Stimulated activated CD8-positive, alpha-beta memory T cell treated with anti-CD3 and anti-CD28 coated beads, Interleukin-4, amount 100 ng/mL, for 4 hours (primary cell): ENCODE results near the gene ANKUB1.
A peak's percentile ranks its signal among the peaks of the same experiment; 100 is the strongest.

Experiments used
- DNase-seq, 2 donors: peaks; one replicate each; pipeline ENCODE4 v3.0.0-alpha.2; 2020; ENCODE audit warnings: low read depth in 2 of 2, low spot score in 1 of 2

ANKUB1 gene

GRCh38 chr3:149765762-149766334 is 26.5 kb downstream of the ANKUB1 start:
- DNase-seq = no peak

DNA sequence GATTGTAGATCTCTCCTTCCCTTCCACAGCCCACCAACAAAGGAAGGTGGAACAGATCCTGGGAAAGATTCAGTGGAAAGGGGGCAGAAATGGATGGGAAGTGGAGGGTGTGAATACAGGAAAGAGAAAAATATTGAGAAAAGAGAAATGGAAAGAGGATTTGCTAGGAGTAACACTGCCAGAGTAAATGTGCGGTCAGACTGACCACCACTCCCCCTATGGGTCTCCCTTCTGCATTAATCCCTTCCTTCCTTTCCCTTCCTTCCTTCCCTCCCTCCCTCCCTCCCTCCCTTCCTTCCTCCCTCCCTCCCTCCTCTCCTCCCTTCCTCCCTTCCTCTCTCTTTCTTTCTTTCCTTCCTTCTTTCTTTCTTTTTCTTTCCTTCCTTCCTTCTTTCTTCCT is 28.1 kb downstream of the ANKUB1 start:
- no peak for DNase-seq

- no peak for DNase-seq
These were observed 28.7 kb downstream of the ANKUB1 start for GRCh38 chr3:149763565-149764195.

DNA sequence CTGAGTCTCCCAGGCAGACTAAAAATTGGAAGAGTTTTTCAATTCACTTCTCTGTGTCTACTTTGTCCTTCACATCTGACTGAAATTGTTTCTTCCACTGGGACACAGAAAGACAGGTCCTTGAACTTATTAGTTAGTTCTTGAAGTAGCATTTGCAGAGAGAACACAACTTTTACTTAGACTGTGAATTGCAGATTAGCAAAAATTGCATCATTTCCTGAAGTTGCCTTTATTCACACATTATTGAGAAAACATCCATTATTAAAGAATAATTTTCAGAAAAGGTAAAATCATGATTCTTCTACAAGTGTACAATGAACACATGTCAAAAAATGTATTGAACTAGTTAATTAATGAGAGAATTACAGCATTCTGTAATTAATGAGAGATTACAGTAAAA is 38.6 kb downstream of the ANKUB1 start:
- no peak for DNase-seq

GRCh38 chr3:149752788-149753136 is 39.6 kb downstream of the ANKUB1 start:
- no peak for DNase-seq

DNA sequence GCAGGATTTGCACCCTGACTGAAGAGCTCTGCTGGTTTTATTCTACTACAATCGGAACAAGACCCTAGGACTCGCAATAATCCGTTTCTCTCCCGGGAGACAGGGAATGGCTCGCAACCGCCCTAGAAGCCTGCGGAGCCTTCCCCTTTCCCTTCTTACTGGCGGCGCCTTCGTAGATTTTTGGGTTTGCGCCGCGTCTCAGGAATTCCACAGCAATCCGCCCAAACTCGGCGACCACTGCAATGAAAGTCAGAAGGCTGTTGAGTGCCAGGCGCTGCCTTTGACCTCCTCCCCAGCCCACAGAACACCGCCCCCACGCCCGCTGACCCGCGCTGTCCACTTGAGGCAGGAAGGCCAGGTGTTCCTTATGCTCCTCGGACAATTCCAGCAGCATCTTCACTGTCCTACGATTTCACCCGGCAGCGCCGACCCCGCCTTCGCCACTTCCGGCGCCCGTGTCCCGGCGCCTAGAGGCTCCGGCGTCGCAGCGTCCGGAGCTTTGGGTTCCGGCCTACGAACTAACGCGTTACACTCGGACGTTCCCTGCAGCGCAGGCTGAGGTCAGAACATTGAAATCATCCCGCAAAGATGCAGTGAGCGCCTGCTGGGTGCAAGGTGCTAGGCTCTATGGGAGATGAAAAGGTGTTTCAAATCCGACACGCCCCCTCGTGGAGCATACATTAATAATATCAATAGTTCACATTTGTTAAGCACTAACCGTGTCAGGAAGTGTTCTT is 40.1 kb downstream of the ANKUB1 start, which contains the start of gene COMMD2:
Gene COMMD2, minus strand, starts transcription at position 439 of the 737 bp plus-strand sequence. Its CDS starts 45 bp downstream, at position 394.
- peak; percentile 40 to 43 for DNase-seq

GRCh38 chr3:149751551-149751950 is 40.8 kb downstream of the ANKUB1 start:
- DNase-seq = no peak

- no peak for DNase-seq
These were observed 47.7 kb downstream of the ANKUB1 start for GRCh38 chr3:149744606-149745005.

- no peak for DNase-seq
These were observed 48.2 kb downstream of the ANKUB1 start for GRCh38 chr3:149744151-149744550.

DNA sequence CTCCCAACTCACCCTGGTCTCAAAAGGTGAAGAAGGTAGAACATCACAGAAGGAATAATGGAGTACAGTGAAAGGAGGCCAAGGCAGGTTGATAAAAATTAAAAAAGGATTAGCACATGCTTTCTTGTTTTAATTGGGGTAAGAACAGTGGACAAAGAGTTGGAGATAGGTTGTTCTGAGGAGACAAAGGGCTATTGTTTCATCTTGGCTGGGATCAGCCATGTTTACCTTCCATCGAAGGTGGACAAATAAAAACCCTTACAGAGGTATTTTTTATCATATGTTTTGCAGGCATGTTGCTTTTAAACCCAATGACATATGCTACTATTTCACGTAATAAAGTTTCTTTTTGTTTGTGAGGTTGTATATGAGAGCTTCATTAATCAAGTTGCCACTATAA is 53.0 kb downstream of the ANKUB1 start:
- DNase-seq = no peak

GRCh38 chr3:149738876-149739275 is 53.5 kb downstream of the ANKUB1 start:
- no peak for DNase-seq

GRCh38 chr3:149736953-149737205 is 55.5 kb downstream of the ANKUB1 start:
- no peak for DNase-seq

- no peak for DNase-seq
These were observed 56.0 kb downstream of the ANKUB1 start for GRCh38 chr3:149736175-149736952.

DNA sequence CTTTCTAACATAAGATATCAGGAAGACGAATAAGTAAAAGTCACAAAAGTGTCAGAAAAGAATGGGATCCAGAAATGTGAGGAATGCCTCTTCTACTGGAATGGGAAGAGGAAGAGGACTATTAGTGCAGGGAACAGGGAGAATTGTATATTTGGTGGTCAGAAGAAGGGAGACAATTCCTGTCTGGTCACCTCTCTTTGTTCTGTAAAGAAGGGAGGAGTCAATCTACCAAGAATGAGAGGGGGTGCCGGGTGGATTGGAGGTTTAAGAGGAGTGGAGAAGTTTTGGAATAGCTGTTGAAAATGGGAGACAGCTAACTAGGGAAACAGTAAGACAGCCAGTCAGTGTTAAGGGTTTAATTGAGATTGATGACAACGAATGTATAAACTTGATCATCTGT is 60.1 kb downstream of the ANKUB1 start:
- no peak for DNase-seq

DNA sequence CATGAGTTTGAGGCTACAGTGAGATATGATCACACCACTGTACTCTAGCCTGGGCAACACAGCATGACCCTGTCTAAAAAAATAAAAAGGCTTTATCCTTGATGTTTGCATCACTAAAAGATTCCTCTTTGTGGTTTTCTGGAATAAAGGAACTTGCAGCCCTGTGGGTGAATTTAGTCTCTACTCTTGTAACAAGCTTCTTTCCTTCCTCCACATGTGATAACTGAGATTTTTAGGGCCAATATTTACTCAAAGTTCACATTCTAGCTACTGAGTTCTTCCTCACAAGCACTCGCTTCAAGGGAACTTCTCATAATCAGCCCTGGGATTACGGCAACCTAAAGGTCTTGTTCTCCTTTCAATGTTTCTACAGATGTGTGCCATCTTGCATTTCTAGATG is 64.7 kb downstream of the ANKUB1 start:
- no peak for DNase-seq

GRCh38 chr3:149726716-149727407 is 65.5 kb downstream of the ANKUB1 start:
- no peak for DNase-seq

- no peak for DNase-seq
These were observed 68.6 kb downstream of the ANKUB1 start for GRCh38 chr3:149723781-149724180.

- no peak for DNase-seq
These were observed 71.4 kb downstream of the ANKUB1 start for GRCh38 chr3:149720918-149721317.

DNA sequence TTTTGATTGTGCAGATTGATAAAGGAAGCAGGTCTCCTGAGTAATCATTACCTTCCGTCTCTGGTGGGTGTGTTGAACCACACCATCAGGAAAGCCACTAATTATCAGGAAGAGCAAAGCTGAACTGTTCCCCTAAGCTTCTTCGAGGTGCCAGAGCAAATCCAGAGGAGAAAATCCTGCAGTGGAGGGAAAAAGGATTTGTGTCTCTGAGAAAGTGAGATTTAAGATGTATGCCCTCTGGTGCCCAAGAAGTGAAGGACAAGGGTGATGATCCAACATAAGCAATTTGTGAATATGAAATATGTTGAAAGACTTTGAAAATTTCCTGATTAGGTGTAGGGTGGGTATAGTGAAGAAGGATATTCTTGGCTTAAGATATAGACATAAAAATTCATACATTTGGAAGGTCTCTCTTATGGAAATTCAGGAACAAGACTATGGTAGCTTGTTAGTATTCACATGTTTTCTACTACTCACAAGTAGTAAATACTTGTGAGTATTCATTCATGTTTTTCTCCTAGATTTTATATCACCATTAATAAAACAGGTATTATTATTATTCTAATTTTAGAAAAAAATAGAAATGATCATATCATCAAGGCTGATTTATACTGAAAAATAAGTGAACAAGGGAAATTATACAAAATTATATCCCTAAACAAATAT is 74.8 kb downstream of the ANKUB1 start:
- DNase-seq = no peak

GRCh38 chr3:149716984-149717383 is 75.4 kb downstream of the ANKUB1 start:
- no peak for DNase-seq

DNA sequence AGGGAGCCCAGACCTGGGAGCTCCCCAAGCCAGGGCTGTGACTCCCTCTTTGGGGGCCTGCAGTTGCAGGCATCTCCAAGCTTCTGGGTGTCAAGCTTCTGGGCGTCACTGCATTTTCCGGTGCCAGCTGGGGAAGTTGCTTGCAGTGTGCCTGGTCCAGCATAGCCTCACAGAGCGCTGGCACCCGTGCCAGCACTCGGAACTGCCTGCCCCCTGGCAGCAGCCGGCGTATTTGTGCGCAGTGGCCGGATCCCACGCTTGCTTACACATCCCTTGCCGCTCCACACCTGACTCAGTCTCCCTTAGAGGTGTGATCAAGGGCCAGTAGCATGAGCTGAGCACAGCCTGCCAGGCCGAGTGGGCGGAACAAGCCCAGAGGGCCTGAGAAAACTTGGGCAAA is 77.1 kb downstream of the ANKUB1 start:
- no peak for DNase-seq
